Ishikawa (cell line): Measurements from ENCODE around the gene TTLL3.

Experiments
- CEBPB ChIP-seq: IDR thresholded peaks from 2 replicates; pipeline ENCODE4 v1.6.1; 2012
- CREB1 ChIP-seq: IDR thresholded peaks from 2 replicates; pipeline ENCODE4 v1.6.1; 2012; ENCODE audit warnings: low read depth
- EGR1 ChIP-seq: IDR thresholded peaks from 2 replicates; pipeline ENCODE4 v1.6.1; 2012
- EP300 ChIP-seq: IDR thresholded peaks from 2 replicates; pipeline ENCODE4 v1.6.1; 2012; ENCODE audit warnings: borderline replicate concordance
- FOXM1 ChIP-seq: IDR thresholded peaks from 2 replicates; pipeline ENCODE4 v1.6.1; 2012; ENCODE audit warnings: low read depth, borderline replicate concordance
- MAX ChIP-seq: IDR thresholded peaks from 2 replicates; pipeline ENCODE4 v1.6.1; 2012
- RAD21 ChIP-seq: IDR thresholded peaks from 2 replicates; pipeline ENCODE4 v1.6.1; 2012; ENCODE audit warnings: low read depth
- TAF1 ChIP-seq: IDR thresholded peaks from 2 replicates; pipeline ENCODE4 v1.6.1; 2012; ENCODE audit warnings: low read depth, mild to moderate bottlenecking
- TCF12 ChIP-seq: IDR thresholded peaks from 2 replicates; pipeline ENCODE4 v1.6.1; 2012; ENCODE audit warnings: low read depth
- TEAD4 ChIP-seq: IDR thresholded peaks from 2 replicates; pipeline ENCODE4 v1.6.1; 2012
- YY1 ChIP-seq: IDR thresholded peaks from 2 replicates; pipeline ENCODE4 v1.6.1; 2012; ENCODE audit warnings: low read depth
- ZBTB7A ChIP-seq: IDR thresholded peaks from 2 replicates; pipeline ENCODE4 v1.6.1; 2012; ENCODE audit warnings: low read depth
- TF ChIP-seq, protein P1 (sequence below): IDR thresholded peaks from 2 replicates; pipeline ENCODE4 v1.6.1; 2012; ENCODE audit warnings: low read depth, mild to moderate bottlenecking
- TF ChIP-seq, protein P2 (sequence below): IDR thresholded peaks from 2 replicates; pipeline ENCODE4 v1.6.1; 2012

DNA sequence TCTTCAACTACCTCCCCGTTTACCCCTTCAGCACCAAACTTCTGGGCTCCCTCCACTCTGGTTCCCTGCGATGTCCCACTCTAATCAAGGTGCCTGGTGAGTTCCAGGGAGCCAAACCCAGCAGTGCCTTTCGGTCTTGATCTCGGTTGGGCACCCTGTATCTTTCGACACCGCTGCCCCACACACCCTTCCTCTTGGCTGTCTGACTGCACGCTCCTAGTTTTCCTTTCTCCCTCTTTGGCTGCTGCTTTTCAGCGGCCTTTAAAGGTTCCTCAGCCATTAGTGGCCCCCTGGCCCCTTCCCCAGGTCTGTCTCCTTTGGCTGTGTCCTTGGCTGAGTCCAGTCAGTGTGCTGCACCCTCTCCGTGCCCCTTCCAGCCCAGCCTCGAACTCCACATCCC is 784 bp downstream of the TTLL3 start:
- TF ChIP-seq YY1 = no peak
- no peak for TF ChIP-seq MAX
- TF ChIP-seq TCF12 = no peak
- TF ChIP-seq TAF1 = no peak
- TF ChIP-seq, protein P1, sequence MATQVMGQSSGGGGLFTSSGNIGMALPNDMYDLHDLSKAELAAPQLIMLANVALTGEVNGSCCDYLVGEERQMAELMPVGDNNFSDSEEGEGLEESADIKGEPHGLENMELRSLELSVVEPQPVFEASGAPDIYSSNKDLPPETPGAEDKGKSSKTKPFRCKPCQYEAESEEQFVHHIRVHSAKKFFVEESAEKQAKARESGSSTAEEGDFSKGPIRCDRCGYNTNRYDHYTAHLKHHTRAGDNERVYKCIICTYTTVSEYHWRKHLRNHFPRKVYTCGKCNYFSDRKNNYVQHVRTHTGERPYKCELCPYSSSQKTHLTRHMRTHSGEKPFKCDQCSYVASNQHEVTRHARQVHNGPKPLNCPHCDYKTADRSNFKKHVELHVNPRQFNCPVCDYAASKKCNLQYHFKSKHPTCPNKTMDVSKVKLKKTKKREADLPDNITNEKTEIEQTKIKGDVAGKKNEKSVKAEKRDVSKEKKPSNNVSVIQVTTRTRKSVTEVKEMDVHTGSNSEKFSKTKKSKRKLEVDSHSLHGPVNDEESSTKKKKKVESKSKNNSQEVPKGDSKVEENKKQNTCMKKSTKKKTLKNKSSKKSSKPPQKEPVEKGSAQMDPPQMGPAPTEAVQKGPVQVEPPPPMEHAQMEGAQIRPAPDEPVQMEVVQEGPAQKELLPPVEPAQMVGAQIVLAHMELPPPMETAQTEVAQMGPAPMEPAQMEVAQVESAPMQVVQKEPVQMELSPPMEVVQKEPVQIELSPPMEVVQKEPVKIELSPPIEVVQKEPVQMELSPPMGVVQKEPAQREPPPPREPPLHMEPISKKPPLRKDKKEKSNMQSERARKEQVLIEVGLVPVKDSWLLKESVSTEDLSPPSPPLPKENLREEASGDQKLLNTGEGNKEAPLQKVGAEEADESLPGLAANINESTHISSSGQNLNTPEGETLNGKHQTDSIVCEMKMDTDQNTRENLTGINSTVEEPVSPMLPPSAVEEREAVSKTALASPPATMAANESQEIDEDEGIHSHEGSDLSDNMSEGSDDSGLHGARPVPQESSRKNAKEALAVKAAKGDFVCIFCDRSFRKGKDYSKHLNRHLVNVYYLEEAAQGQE = no peak
- no peak for TF ChIP-seq EP300
- TF ChIP-seq RAD21 = no peak
- TF ChIP-seq CEBPB = no peak
- TF ChIP-seq, protein P2, sequence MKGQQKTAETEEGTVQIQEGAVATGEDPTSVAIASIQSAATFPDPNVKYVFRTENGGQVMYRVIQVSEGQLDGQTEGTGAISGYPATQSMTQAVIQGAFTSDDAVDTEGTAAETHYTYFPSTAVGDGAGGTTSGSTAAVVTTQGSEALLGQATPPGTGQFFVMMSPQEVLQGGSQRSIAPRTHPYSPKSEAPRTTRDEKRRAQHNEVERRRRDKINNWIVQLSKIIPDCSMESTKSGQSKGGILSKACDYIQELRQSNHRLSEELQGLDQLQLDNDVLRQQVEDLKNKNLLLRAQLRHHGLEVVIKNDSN = no peak
- TF ChIP-seq FOXM1 = no peak
- TF ChIP-seq CREB1 = no peak
- TF ChIP-seq ZBTB7A = no peak
- TF ChIP-seq EGR1 = no peak
- TF ChIP-seq TEAD4 = no peak
